ENCODE results near the gene CFAP74. TPM values are rescaled to one million over a fixed set of nuclear protein-coding genes. Genes with fewer than 3 reads are reported as not detected.

CFAP74 gene
- total RNA-seq, 1 experiment from 2014 or later, result 0.28 TPM

- Histone ChIP-seq H4K20me1 (ENCODE audit: control insufficient read depth, insufficient read depth, insufficient read length) (no peaks in the 10 kb centered on the region), H3K79me2 (ENCODE audit: insufficient read depth, low read length) (no peaks in the 10 kb centered on the region), H2BK20ac (ENCODE audit: low read depth, low read length, poor library complexity, severe bottlenecking) (no peak overlapping the region), H2AFZ (ENCODE audit: low read length) (no peak overlapping the region), H3K79me1 (ENCODE audit: insufficient read depth, low read depth, low read length, poor library complexity, severe bottlenecking) (no peaks in the 10 kb centered on the region), H2BK5ac (ENCODE audit: insufficient read length, low read length) (no peak overlapping the region), H3K4me2 (ENCODE audit: insufficient read depth, insufficient read length, low read length) (no peak overlapping the region), H3K56ac (ENCODE audit: insufficient read length, low read depth, low read length) (no peak overlapping the region), H3K23ac (ENCODE audit: insufficient read length, low read depth, low read length) (no peak overlapping the region), H3K18ac (ENCODE audit: insufficient read length, low read depth, low read length) (no peak overlapping the region), H3K4ac (ENCODE audit: low read depth, low read length) (no peak overlapping the region), H3T11ph (ENCODE audit: low read length) (no peak overlapping the region), H2BK12ac (ENCODE audit: insufficient read length, low read depth, low read length) (no peak overlapping the region), H3K27me3 (ENCODE audit: insufficient read depth, low read length) (no peaks in the 10 kb centered on the region), H2BK120ac (ENCODE audit: low read depth, low read length, poor library complexity, severe bottlenecking) (no peak overlapping the region), H3K14ac (ENCODE audit: insufficient read depth, low read length) (no peak overlapping the region; the same call in 1 of the 2 replicates), H4K8ac (replicated peaks; ENCODE audit: insufficient read length, low read depth, low read length) (no peak overlapping the region), H3K9me3 (ENCODE audit: control insufficient read depth, low read depth, low read length) (no peaks in the 10 kb centered on the region), H3K23me2 (ENCODE audit: insufficient read length, low read depth, low read length, poor library complexity, severe bottlenecking) (no peaks in the 10 kb centered on the region), H4K5ac (ENCODE audit: insufficient read length, low read depth, low read length) (no peak overlapping the region), H2BK15ac (ENCODE audit: low read depth, low read length) (no peak overlapping the region), H3K9ac (ENCODE audit: extremely low read depth, insufficient read length, low read length) (no peak overlapping the region), H3K27ac (ENCODE audit: insufficient read length, low read depth, low read length) (no peak overlapping the region), H3K4me1 (ENCODE audit: insufficient read depth, low read length) (no peaks in the 10 kb centered on the region; the same call in 1 of the 2 replicates), H2AK5ac (ENCODE audit: insufficient read length, low read length) (no peak overlapping the region), H4K91ac (ENCODE audit: insufficient read length, low read depth, low read length) (no peak overlapping the region)
- no peak for TF ChIP-seq CTCF (conservative IDR thresholded peaks at IDR 0.05)
- Mint-ChIP-seq H3K36me3 (ENCODE audit: insufficient read depth in 1 of 3, low read depth in 3 of 3) (no peaks in the 10 kb centered on the region), H3K4me1 (peaks cover 18 to 21% of the 10 kb centered on the region in 2 experiments), H3K27me3 (ENCODE audit: low read depth) (peaks cover 4% of the 10 kb centered on the region), H3K4me3 (no peak overlapping the region), H3K27ac (no peak overlapping the region), H3K9me3 (no peaks in the 10 kb centered on the region; a peak in 1 of 5 replicates)
- DNase-seq, result no peak
- WGBS (ENCODE audit: extremely low coverage, insufficient read length, low lambda C conversion rate), result no CpG with 5 or more reads among the region's 25 CpGs
Measured at GRCh38 chr1:1964811-1965210, 38.8 kb downstream of the CFAP74 start.
